Esophagus mucosa (tissue), 1 donor: ENCODE results near the gene ATXN7L1. TPM values are rescaled to one million over a fixed set of nuclear protein-coding genes. Genes with fewer than 3 reads are reported as not detected.
"Not testable (repeated sequence)": the region's sequence is repeated elsewhere in the genome, so short reads cannot be mapped to it uniquely, and the experiment has no call there.

Experiments used
- ATAC-seq: fragments of 200-7000 bp; cut with Tn5 transposase; one replicate; pipeline ENCODE4 v1.9.1; 2020
- total RNA-seq: library from RNA; stranded (reverse); gene quantifications from one replicate; pipeline ENCODE4 v1.2.4, GENCODE V29; 2023
- donor health status: DM: yes; HTN: yes; CAD: no.

The ATXN7L1 gene
- total RNA-seq, 1 donor from 2014 or later, result 9.2 TPM

DNA sequence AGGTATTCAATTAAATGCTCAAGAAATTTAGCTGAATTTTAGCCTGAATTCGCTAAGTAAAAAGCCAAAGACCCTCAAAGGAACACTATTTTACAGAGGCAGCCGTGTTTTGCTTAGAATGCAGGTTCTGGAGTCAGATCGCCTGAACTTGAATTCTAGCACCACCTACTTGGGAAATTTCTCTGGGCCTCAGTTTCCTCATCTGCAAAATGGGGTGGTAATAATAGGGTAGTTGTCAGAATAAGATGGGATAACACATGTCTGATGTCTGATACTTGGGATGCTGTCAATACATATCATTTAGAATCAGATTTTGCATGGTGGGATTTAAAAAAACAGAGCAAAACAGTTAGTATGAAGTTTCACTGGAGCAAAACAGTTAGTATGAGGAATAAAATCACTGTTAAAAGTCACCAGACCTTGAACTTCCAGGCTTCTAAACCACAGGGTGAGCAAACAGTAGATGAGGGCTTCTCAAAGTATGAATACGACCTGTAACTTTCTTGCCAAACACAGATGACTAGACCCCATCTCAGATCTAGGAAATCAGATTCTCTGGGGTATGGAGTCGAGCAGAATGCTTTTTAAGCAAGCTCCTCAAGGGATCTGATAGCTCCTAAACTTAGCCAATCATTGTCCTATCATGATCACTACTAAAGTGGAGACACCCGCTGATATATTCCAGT, 75.4 kb downstream of the ATXN7L1 start:
- ATAC-seq, result no peak

- ATAC-seq, result no peak
Observed at GRCh38 chr7:105800442-105800841, 76.0 kb downstream of the ATXN7L1 start.

GRCh38 chr7:105799677-105800076, 76.7 kb downstream of the ATXN7L1 start:
- ATAC-seq, result no peak

DNA sequence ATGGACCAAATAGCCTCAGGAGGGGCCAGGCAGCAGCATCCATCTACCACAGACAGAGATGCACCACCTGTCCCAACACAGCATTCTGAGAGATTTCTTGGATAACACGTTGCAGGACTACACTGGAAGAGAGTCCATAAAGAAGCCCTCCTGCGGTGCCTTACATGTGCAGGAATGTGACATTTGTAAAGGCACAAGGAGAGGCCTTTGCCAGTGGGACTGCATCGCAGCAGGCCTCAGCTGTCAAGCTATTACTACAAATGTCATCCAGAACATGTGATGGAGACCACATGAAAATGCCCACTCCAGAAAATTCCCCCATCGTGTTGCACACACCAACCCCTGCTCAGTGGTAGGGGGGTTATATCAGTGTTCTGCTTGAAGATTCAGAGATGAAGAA, 77.4 kb downstream of the ATXN7L1 start:
- ATAC-seq, result no peak

- no peak for ATAC-seq
Observed at GRCh38 chr7:105797652-105798051, 78.7 kb downstream of the ATXN7L1 start.

DNA sequence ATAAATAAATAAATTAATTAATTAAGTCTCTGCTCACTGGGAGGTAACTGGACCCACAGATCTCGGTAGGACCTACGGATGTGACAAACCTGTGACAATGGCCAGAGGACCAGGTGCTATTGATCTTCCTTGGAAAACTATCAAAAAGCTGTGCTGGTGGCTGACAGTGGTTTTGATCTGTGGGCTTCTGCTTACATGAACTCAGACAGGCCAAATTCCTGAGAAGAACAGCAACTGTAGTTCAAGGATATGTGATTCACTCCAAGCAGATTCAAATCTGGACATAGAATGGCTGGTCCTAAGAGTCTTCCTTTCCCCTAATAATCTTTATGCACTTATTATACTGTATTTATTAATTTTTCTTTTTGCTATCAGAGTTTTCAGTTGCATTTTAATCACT, 80.0 kb downstream of the ATXN7L1 start:
- no peak for ATAC-seq

- ATAC-seq, result peak; percentile 54
Observed at GRCh38 chr7:105794741-105795729, 81.4 kb downstream of the ATXN7L1 start.

GRCh38 chr7:105792488-105793370, 83.7 kb downstream of the ATXN7L1 start:
- no peak for ATAC-seq

DNA sequence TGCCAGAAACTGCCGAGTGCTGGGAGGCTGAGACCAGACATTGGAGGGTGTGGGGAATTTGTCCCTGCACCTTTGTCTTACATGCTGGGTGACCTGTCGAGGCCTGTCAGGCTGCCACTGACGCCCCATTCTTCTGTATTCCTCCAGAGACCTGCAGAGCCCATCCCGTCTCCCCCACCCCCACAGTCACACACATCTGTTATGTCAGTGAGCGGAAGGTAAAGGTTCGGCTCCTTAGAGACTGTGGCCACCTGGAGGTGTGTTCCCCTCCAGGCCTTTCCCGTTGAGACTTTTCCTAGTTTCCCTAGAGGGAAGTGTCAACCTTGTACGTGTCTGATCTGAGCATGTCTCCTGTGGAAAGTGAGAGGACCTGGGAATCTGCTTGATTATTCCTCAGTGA, 84.5 kb downstream of the ATXN7L1 start:
- peak; percentile 73 for ATAC-seq

DNA sequence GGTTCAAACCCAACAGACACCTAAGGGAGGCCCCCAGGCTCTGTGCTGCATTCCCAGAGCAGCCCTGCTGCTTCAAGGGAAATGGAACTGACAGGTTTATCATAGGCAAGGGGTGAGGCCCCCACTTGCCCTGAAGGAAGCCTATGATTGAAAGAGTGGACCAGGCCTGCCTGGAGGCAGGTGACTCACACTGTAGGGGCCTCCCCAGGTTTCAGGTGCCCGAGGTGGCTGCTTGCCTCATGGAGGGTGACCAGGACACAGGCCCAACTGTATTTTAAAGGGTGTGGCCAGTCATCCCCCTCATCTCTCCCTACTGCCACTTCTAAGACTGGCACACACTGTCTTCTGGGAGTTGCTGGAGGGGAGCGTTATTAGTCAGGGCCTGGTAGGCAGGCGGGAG, 85.4 kb downstream of the ATXN7L1 start:
- peak; percentile 20 for ATAC-seq

- not testable (repeated sequence) for ATAC-seq
Observed at GRCh38 chr7:105790452-105790851, 85.9 kb downstream of the ATXN7L1 start.

GRCh38 chr7:105788816-105789349, 87.5 kb downstream of the ATXN7L1 start:
- no peak for ATAC-seq

- no peak for ATAC-seq
Observed at GRCh38 chr7:105788356-105788755, 88.0 kb downstream of the ATXN7L1 start.

- no peak for ATAC-seq
Observed at GRCh38 chr7:105787793-105788192, 88.6 kb downstream of the ATXN7L1 start.

- peak; percentile 94 for ATAC-seq
Observed at GRCh38 chr7:105786520-105787470, 89.6 kb downstream of the ATXN7L1 start.

DNA sequence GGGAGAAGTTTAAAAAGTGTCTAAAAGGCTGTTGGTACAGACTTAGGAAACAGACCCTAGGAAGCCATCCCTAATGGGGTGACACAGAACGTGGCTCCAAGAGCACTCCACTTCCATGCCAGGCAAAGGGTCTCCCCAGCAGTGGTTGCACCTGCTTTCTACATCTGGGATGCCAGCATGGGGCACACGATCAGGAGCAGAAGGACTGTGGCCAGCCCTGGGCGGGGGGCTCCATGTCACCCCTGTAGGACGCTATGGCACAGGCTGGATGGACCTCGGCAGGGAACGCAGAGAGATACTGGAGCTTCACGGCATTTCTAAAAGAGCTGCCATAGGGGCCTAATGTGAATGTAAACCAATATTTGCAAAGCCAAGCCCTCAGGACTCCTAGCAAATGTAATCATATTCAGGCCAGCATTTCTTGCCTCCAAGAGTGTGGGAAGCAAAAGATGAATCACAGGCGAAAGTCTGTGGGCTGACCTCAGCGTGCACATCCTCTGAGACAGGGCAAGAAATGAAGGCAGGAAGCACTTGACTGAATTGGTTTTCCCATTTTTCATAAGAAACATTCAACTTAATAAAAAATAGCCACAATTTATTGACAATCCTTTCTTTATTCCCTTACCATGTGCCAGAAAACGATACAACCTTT, 93.9 kb downstream of the ATXN7L1 start:
- no peak for ATAC-seq

- no peak for ATAC-seq
Observed at GRCh38 chr7:105779856-105780780, 96.3 kb downstream of the ATXN7L1 start.

DNA sequence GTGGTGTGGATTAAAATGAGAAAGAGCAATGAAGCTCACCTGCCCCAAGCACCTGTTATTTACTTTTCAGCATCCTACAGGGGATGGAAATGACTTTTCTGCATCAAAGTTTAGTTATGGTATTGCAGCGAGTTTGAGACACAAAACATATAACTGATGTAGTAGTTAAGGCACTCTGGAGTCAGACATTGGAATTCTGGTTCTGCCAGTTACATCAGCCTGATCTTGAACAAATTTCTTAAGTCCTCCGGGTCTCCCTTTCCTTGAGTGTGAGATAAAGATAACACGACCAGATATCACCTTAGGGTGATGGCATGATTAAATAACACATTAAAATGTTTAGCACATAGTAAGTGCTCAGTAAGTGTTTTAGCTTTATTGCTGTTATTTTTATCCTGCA, 97.4 kb downstream of the ATXN7L1 start:
- no peak for ATAC-seq
